Measurements from ENCODE around the gene METAP1.
A peak's percentile ranks its signal among the peaks of the same experiment; 100 is the strongest.
"Not testable (repeated sequence)": the region's sequence is repeated elsewhere in the genome, so short reads cannot be mapped to it uniquely, and the experiment has no call there.

METAP1 gene

DNA sequence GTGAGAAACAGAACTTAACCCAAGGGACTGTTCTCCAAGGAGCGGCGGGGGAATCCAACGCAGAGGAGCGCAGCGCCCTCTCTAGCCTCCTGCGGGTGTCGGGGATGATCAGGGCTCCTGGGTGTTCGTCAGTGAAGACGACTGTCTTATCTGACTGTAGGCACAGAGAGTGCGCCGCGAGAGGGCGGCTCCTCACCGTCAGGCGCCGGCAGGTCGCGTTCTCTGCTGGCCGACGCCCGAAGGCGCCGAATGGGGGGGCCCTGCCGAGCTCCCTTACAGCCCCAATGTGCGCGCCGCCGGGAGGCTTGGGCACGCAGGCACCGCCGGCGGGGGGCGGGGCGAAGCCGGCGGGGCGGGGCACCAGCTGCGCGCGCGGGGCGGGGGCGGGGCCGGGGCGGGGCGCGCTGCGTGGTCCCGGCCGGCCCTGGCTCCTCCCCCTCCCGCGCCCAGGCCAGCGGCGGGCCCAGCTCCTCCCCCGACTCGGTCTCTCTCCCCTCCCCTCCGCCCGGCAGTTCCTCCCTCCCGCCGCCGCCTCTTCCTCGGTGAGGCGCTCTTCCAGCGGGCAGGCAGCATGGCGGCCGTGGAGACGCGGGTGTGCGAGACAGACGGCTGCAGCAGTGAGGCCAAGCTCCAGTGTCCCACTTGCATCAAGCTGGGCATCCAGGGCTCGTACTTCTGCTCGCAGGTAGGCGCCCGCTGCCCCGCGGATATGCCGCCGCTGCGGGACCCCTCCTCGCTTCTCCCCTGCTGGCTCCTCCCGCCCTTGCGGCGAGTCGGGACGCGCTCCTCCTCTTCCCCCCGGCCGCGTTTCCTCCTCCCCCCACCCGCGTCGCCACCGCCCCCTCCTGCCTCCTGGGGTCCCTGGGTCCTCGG is at the start of gene METAP1:
Gene METAP1 (plus strand): TSS at position 539 of the 873 bp plus-strand sequence. CDS start 33 bp downstream, at position 572.
- peak; percentile 97 for DNase-seq

DNA sequence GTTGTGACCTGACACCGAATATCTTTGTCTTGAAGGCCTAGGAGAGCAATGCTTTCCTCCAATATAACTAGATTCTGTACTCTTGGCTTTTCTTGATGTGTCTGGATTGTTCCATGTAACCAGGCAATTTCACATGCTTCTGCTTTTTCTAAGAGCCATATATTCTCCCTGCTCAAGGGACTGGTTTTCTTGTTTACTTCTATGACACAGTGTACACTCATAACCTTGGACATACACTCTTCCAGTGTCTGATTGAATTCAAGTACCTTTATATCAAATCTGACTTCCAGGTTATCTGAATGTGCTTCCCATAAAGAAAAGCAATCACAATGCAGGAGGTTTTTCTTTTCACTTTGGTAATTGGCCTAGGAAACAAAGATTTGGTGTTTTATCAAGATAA is 49.2 kb upstream of the METAP1 start:
- no peak for DNase-seq

DNA sequence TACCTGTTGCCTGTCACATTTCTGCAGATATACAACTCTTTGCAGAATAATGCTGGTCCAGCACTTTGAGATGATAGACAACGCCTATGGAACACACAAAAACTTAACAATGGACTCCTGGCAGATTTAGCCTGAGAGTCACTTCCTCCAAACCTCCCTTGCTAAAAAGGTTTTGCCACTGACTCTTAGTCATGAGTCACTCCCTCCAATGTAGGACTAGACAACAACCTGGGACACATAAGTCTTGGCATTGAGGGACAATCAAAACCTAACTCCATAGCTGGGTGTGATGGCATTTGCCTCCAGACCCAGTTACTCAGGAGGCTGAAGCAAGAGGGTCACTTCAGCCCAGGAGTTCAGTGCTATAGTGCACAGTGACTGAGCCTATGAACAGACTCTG is 44.6 kb upstream of the METAP1 start:
- no peak for DNase-seq

DNA sequence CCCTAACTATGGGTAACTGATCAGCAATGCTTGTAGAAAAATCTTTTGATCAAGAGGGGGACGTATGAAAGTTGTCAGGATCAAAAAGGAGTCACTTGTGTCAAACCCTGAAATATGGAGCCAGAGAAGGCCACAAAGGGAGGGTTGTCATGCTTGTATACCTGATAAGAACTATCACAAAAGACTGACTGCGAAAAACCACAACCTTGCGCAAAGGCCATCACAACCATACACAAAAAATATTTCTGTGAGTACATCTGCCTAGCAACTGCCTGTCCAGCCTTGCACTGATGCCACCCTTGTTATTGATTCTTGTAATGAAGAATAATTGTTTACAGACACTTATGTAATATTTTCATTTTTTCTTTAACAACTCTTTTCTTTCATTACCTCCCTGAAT is 43.8 kb upstream of the METAP1 start:
- no peak for DNase-seq

DNA sequence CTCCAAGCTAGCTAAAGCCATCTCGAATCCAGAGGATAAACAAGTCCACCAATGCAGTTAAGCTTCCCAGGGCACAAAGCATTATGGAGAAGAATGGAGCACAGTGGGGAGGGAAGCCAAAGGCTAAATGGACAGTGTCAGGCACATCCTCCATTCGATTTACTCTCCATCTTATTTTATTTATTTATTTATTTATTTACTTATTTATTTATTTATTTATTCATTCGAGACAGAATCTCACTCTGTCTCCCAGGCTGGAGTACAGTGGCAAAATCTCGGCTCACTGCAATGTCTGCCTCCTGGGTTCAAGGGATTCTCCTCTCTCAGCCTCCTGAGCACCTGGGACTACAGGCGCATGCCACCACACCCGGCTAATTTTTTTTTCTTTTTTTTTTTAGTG is 40.3 kb upstream of the METAP1 start:
- DNase-seq: no peak

- no peak for DNase-seq
These were observed 37.5 kb upstream of the METAP1 start for GRCh38 chr4:98958065-98958464.

GRCh38 chr4:98959411-98959810 is 36.1 kb upstream of the METAP1 start:
- DNase-seq: no peak

DNA sequence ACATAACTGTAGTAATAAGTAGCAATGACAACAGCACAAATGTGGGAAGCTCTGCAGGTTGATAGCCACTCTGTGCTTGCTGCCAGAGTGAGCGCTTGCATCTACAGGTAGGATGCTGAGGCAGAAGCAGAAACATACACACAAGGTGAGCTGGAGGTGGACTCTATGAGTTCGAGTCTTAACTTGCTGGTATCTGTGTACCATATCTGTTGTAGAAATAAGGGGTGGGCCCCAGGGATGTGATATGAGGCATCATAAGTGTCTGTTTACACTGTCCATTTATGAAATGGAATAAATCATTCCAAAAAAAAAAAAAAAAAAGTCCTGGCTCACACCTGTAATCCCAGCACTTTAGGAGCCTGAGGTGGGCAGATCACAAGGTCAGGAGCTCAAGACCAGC is 33.8 kb upstream of the METAP1 start:
- DNase-seq: no peak

- no peak for DNase-seq
These were observed 31.7 kb upstream of the METAP1 start for GRCh38 chr4:98963538-98964433.

GRCh38 chr4:98966926-98967325 is 28.6 kb upstream of the METAP1 start:
- no peak for DNase-seq

DNA sequence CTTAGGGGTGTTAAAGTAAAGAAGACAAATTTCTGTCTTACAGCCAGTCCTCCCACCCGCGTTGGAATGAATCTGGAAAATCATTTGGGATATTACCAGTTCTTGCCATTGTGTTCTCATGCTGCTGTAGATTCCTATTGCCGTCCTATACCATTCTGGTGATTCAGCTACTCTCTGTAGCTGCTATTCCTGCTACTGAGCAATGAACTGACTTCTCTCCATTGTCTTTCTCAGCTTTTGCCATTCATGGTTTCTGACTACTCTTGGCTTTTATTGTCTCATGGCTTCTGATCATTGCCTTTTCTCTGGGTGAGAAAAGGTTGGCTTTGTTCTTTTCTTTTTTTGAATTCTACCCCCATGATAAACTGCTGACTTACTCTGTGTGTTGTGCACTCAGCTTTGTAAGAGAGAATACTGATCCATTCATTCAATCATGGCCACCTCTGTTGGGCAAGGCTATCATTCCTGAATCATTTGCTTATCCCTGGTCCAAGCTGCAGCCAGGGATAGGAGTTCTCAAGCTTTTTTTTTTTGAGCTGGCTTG is 27.7 kb upstream of the METAP1 start:
- no peak for DNase-seq

DNA sequence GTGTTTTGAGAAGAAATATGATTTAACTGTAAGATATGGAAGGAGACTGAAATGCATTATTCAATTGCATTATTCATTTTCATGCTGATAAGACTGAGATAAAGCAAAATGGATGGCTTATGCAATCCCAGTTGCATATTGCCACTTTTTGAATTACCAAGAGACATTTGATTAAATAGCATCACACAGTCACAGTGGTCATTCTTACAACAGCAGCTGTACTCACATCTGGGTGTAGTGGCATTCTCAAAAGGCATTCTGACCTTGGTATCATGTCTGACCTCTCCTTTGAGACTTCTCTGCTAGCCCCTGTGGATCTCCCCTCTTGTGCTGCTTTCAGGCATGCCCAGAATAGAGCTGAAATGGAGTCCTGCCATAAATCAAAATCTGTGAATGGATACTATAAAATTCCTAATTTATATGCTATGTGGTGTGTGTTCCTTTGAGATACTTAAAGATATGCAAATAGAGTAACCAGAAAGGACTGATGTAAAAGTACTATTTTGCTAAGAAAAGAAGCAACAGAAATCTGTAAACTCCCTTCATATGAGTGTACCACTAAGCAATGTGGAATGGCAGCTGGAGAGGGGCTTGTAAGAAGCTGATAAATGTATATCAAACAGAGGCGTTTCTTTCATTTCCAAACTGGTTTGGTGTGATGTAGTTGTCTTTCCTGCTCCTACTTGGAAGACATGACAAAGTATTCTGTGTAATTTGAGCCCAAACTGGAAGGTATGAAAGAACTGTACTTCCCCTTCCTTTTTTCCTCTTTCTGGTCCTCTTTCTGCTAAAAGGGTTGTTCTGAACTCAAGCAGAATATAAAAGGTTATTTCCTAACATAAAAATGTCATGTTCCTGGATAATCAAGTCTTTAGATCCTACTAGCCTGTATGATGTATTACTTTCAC is 25.4 kb upstream of the METAP1 start:
- DNase-seq: no peak

- no peak for DNase-seq
These were observed 18.8 kb upstream of the METAP1 start for GRCh38 chr4:98976716-98977115.

- DNase-seq: no peak
These were observed 18.0 kb upstream of the METAP1 start for GRCh38 chr4:98977557-98977956.

DNA sequence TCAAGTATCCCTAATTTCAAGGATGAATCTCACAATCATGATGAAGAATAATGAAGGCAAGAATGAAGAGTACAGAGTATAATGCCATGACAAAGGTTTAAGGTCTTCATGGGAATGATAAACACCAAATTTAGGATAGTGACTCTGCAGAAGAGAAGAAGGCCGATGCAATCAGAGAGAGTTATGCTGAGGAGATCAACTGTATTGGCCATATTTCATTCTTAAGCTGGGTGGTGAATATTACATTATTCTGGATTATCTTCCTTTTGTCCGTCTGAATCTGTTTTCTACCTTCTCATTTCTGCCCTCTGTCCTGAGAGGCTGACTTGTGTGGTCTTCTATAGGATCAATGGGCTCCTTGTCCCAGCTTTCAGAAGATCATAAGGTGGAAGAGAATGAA is 7.8 kb upstream of the METAP1 start:
- DNase-seq: no peak

DNA sequence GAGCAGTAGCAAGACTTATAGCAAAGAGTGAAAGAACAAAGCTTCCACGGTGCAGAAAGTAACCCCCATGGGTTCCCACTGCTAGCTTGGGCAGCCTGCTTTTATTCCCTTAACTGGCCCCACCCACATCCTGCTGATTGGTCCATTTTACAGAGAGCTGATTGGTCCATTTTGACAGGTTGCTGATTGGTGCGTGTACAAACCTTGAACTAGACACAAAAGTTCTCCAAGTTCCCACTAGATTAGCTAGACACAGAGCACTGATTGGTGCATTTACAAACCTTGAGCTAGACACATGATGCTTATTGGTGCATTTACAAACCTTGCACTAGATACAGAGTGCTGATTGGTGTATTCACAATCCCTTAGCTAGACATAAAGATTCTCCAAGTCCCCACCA is 2.7 kb upstream of the METAP1 start:
- not testable (repeated sequence) for DNase-seq

DNA sequence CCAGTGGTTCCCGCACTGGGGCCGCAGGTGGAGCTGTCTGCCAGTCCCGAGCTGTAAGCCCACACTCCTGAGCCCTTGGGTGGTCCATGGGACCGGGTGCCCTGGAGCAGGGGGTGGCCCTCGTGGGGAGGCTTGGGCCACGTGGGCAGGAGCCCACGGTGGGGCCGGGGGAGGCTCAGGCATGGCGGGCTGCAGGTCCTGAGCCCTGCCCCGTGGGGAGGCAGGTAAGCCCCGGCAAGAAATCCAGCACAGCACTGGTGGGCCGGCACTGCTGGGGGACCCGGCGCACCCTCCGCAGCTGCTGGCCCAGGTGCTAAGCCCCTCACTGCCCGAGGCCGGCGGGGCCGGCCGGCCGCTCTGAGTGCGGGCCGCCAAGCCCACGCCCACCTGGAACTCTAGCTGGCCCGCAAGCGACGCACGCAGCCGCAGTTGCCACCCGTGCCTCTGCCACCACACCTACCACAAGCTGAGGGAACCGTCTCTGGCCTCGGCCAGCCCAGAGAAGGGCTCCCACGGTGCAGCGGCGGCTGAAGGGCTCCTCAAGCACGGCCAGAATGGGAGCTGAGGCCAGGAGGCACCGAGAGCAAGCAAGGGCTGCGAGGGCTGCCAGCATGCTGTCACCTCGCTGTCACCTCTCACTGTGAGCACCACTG is 2.0 kb upstream of the METAP1 start:
- no peak for DNase-seq

DNA sequence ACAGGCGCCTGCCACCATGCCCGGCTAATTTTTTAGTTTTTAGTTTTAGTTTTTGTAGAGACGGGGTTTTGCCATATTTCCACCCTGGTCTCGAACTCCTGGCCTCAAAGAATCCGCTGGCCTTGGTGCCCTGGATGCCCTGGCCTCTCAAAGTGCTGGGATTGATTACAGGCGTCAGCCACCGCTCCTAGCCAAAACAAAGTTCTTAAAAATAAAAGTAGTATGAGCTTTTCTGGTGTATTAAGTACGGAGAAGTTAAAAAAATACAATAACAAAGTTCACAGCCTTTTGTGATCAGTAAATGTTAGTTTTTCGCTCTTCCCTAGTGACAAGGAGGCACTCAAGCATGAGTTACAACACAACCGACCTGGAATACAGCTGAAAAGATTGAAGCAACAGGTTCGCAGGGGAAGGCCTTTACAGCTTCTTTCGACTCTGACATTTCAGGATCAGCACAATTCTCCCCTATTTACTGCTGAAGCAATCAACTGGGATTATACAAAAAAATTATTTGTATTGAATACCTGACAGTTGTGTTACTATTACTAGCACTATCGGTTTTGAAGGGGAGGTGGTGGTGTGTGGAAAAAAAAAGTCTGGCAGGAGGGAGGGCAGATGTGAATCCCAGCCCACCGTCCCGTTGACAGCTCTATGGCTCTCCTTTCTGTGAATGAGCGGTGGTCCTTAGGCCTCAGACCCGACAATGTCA is 893 bp upstream of the METAP1 start:
- no peak for DNase-seq

- no peak for DNase-seq
These were observed 689 bp downstream of the METAP1 start for GRCh38 chr4:98996056-98996764.

DNA sequence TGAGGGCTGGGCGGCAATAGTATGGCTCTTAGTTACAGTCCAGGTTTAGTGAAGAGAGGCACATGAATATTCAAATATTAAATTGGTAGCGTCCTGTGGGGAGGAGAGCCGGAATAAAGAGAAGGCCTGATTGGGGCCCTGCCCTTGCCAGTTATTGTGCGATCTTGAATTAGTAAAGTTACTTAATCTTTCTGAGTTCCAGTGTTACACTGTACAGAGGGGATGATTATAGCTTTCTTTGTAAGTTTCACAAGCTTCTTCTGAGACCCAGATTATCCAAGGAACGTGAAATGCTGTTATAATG is 1.2 kb downstream of the METAP1 start:
- no peak for DNase-seq

- no peak for DNase-seq
These were observed 1.6 kb downstream of the METAP1 start for GRCh38 chr4:98997166-98997565.

Data from CD4-positive, alpha-beta T cell treated with Interleukin-21 for 1 hour (primary cell).